Measurements from ENCODE around the gene C1QL2.

- TF ChIP-seq POLR2A (IDR thresholded peaks at IDR 0.05; ENCODE audit: low read depth, low read length): no peak
- no peak for TF ChIP-seq TAF1 (IDR thresholded peaks at IDR 0.05; ENCODE audit: borderline replicate concordance, low read depth, low read length)
Measured at GRCh38 chr2:119174993-119175347, 16.4 kb upstream of the C1QL2 start.

Data from GM12892 (cell line).